Keratinocyte (primary cell): ENCODE measurements around the gene KLF1.
A peak's percentile ranks its signal among the peaks of the same experiment; 100 is the strongest.

Source experiments
- CTCF ChIP-seq, 3 experiments: IDR thresholded peaks in 1 of 3; conservative IDR thresholded peaks in 1 of 3; optimal IDR thresholded peaks in 1 of 3; 2 replicates in 2 of 3; 3 replicates in 1 of 3; pipeline versions ENCODE3 to v1.5.1; 2011; ENCODE audit warnings: low read length in 3 of 3, mild to moderate bottlenecking in 3 of 3, moderate library complexity in 2 of 3, control low read depth in 1 of 3, inconsistent platforms in 1 of 3; ENCODE audit not compliant: insufficient read depth in 2 of 3; ENCODE audit errors: extremely low read depth in 1 of 3
- EZH2 ChIP-seq: IDR thresholded peaks from one replicate; pipeline ENCODE4 v1.6.1; 2012; ENCODE audit warnings: inconsistent platforms, mild to moderate bottlenecking, low read length, moderate library complexity

GRCh38 chr19:12884926-12885748, 1.9 kb downstream of the KLF1 start:
- TF ChIP-seq CTCF (optimal IDR thresholded peaks at IDR 0.05 in 1 of 3, IDR thresholded peaks at IDR 0.05 in 1 of 3, conservative IDR thresholded peaks at IDR 0.05 in 1 of 3; ENCODE audit: extremely low read depth in 1 of 3, insufficient read depth in 2 of 3, low read length in 3 of 3) (peak in 2 of 3 experiments; percentile 24 to 63), EZH2 (no peak)
